H1 (cell line): ENCODE data around the gene PRRT1B. TPM values are rescaled to one million over a fixed set of nuclear protein-coding genes. Genes with fewer than 3 reads are reported as not detected.

Experiments used
- CBX8 ChIP-seq: fragments of 300-800, 300-1000 bp; sonication (generic); IDR thresholded peaks from 2 replicates; pipeline ENCODE4 v1.7.1; 2016; ENCODE audit warnings: low read depth, low read length, borderline replicate concordance
- MAX ChIP-seq: IDR thresholded peaks from 2 replicates; pipeline ENCODE4 v1.6.1; 2012; ENCODE audit warnings: inconsistent platforms
- TEAD4 ChIP-seq: IDR thresholded peaks from 2 replicates; pipeline ENCODE4 v1.6.1; 2012; ENCODE audit warnings: low read depth, low read length, inconsistent platforms, mixed read lengths
- USF2 ChIP-seq: IDR thresholded peaks from 2 replicates; pipeline ENCODE4 v1.6.1; 2011; ENCODE audit warnings: low read length, improper control_type of control experiment
- polyA plus RNA-seq, 7 experiments: library from polyadenylated mRNA; depleted of rRNA in 3 of 7; stranded (reverse) in 5 of 7; unstranded in 2 of 7; fragments of >200 nt in 5 of 7; fragments of 200-250 nt in 2 of 7; gene quantifications; 1 replicate in 5 of 7; 2 replicates in 1 of 7; 4 replicates in 1 of 7; pipeline versions ENCODE4 v1.2.1 to v1.2.3, GENCODE V29; 2011 to 2013; ENCODE audit warnings: missing spikeins in 2 of 7, mixed read lengths in 2 of 7
- total RNA-seq: library from RNA; stranded (reverse); fragmentation: NEBNext Ultra II Directional; extraction: Animal tissue kit (Norgen Biotek cat#: 25700); gene quantifications from 2 replicates; pipeline ENCODE4 v1.2.1, GENCODE V29; 2021

The PRRT1B gene
- total and polyA plus RNA-seq, 2 of the 8 experiments (the other 6 are each of a cell fraction or from before 2014, with no cell fraction given), result 0.30 to 1.2 TPM

- TF ChIP-seq USF2, result no peak
- TF ChIP-seq TEAD4, result no peak
- no peak for TF ChIP-seq MAX
- TF ChIP-seq CBX8, result no peak
These were observed 17.1 kb upstream of the PRRT1B start (continued) for GRCh38 chr9:131528186-131528585.
